Measurements from ENCODE around the gene ESPN. TPM values are rescaled to one million over a fixed set of nuclear protein-coding genes. Genes with fewer than 3 reads are reported as not detected.
"Not testable (repeated sequence)": the region's sequence is repeated elsewhere in the genome, so short reads cannot be mapped to it uniquely, and the experiment has no call there.

Gene ESPN
- 12.2 TPM for polyA plus RNA-seq (ENCODE audit: insufficient read length)
- long read RNA-seq, donor 1, result 0 reads
- long read RNA-seq, donor 2, partial matches to known transcripts, result 12 of 12 reads
- long read RNA-seq, donor 2, other reads (novel, unspliced or antisense), result 0 of 12 reads
- long read RNA-seq, donor 3, partial matches to known transcripts, result 5 of 5 reads
- long read RNA-seq, donor 3, other reads (novel, unspliced or antisense), result 0 of 5 reads
- long read RNA-seq, donor 4, partial matches to known transcripts, result 0 of 1 reads
- long read RNA-seq, donor 4, other reads (novel, unspliced or antisense), result 0 of 1 reads
- long read RNA-seq, donor 5, partial matches to known transcripts, result 5 of 5 reads
- long read RNA-seq, donor 5, other reads (novel, unspliced or antisense), result 0 of 5 reads
- long read RNA-seq, donor 6, partial matches to known transcripts, result 18 of 18 reads
- long read RNA-seq, donor 6, other reads (novel, unspliced or antisense), result 0 of 18 reads
- long read RNA-seq, donor 7, partial matches to known transcripts, result 0 of 1 reads
- long read RNA-seq, donor 7, other reads (novel, unspliced or antisense), result 0 of 1 reads
- long read RNA-seq, donor 8, result 0 reads

GRCh38 chr1:6424619-6425593 lies at the start of gene ESPN:
ESPN (plus strand) TSS chr1:6424776; CDS start chr1:6424956, 180 bp downstream.
- DNase-seq, result no peak

- DNase-seq, result no peak
Measured at GRCh38 chr1:6378096-6378746, 46.4 kb upstream of the ESPN start.

GRCh38 chr1:6380037-6380436 lies 44.5 kb upstream of the ESPN start:
- no peak for DNase-seq

- DNase-seq, result no peak
Measured at GRCh38 chr1:6384135-6384534, 40.4 kb upstream of the ESPN start.

- no peak for DNase-seq
Measured at GRCh38 chr1:6384962-6385361, 39.6 kb upstream of the ESPN start.

- DNase-seq, result no peak
Measured at GRCh38 chr1:6385488-6386191, 38.9 kb upstream of the ESPN start.

GRCh38 chr1:6386371-6386949 lies 38.1 kb upstream of the ESPN start:
- no peak for DNase-seq

- no peak for DNase-seq
Measured at GRCh38 chr1:6389971-6390370, 34.6 kb upstream of the ESPN start.

- DNase-seq, result no peak
Measured at GRCh38 chr1:6391951-6392808, 32.4 kb upstream of the ESPN start.

- DNase-seq, result no peak
Measured at GRCh38 chr1:6392809-6393399, 31.7 kb upstream of the ESPN start.

GRCh38 chr1:6393400-6394187 lies 31.0 kb upstream of the ESPN start, which contains the start of gene ACOT7:
ACOT7 (minus strand) TSS chr1:6393767; CDS start chr1:6393399, 368 bp downstream.
- peak; percentile 89 for DNase-seq

- DNase-seq, result not testable (repeated sequence)
Measured at GRCh38 chr1:6395130-6395529, 29.4 kb upstream of the ESPN start.

GRCh38 chr1:6395781-6396244 lies 28.8 kb upstream of the ESPN start:
- not testable (repeated sequence) for DNase-seq

GRCh38 chr1:6396998-6397397 lies 27.6 kb upstream of the ESPN start:
- no peak for DNase-seq

GRCh38 chr1:6397844-6398441 lies 26.6 kb upstream of the ESPN start:
- no peak for DNase-seq

- DNase-seq, result no peak
Measured at GRCh38 chr1:6399294-6399693, 25.3 kb upstream of the ESPN start.

GRCh38 chr1:6401673-6402072 lies 22.9 kb upstream of the ESPN start:
- DNase-seq, result no peak

- DNase-seq, result no peak
Measured at GRCh38 chr1:6408023-6408422, 16.6 kb upstream of the ESPN start.

Data from left kidney (tissue), 8 donors.